Astrocyte (in vitro differentiated cells and primary cell): Measurements from ENCODE around the gene MOB1A.

Experiments used
- CTCF ChIP-seq: IDR thresholded peaks from 2 replicates; pipeline ENCODE4 v1.5.1; 2011; ENCODE audit warnings: low read depth, mild to moderate bottlenecking, inconsistent platforms, low read length, moderate library complexity; ENCODE audit not compliant: insufficient read depth
- EZH2 ChIP-seq: IDR thresholded peaks from 2 replicates; pipeline ENCODE4 v1.6.1; 2012; ENCODE audit warnings: mild to moderate bottlenecking, low read length, inconsistent platforms; ENCODE audit not compliant: insufficient read depth

DNA sequence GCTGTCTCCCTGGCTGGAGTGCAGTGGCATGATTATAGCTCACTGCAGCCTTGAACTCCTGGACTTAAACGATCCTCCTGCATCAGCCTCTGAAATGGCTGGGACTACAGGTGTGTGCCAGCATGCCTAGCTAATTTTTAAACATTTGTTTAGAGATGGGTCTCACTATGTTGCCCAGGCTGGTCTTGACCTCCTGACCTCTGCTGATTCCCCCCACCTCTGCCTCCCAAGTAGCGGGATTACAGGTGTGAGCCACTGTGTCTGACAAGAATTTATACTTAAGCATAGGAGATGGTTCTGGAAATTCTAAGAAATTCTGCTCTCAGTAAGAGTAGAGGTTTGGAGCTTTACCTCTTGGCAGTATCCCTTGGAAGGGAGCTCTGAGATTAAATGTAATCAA is 38.0 kb upstream of the MOB1A start:
- TF ChIP-seq CTCF = no peak
- TF ChIP-seq EZH2 = no peak
